A549 (cell line): ENCODE data around the gene DSC1. TPM values are rescaled to one million over a fixed set of nuclear protein-coding genes. Genes with fewer than 3 reads are reported as not detected.

Experiments
- ATAC-seq, 2 experiments: fragments of 200-7000 bp in 1 of 2; fragments of >200 bp in 1 of 2; cut with Nextera tagmentation in 1 of 2; cut with Tn5 transposase in 1 of 2; 3 replicates each; pipeline versions ENCODE4 v1.8.0 to v1.9.1; 2018 to 2020; ENCODE audit warnings: mild to moderate bottlenecking in 1 of 2, moderate library complexity in 1 of 2
- CTCF ChIA-PET: fragments of 300-600 bp; sonication (Branson Sonifier 250); formaldehyde crosslinking; extraction: SDS; loops from one replicate; lab custom pipeline; 2021; ENCODE audit warnings: antibody characterized with exemption, inconsistent platforms; lab: Yijun Ruan, JAX
- POLR2A ChIA-PET: fragments of 350-600 bp; formaldehyde crosslinking; extraction: SDS; loops from one replicate; lab custom pipeline; 2021; ENCODE audit warnings: antibody characterized with exemption, inconsistent platforms; lab: Yijun Ruan, JAX
- DNase-seq, 2 experiments: peaks; one replicate each; pipeline versions ENCODE4 v3.0.0 to v3.0.0-alpha.2; 2011 to 2016; ENCODE audit warnings: low read depth in 1 of 2, low spot score in 1 of 2
- FAIRE-seq: peaks from 2 replicates; lab custom pipeline; 2011; peaks lifted over from hg19 to GRCh38; lab: Jason Lieb, UNC
- H3K27ac ChIP-seq, 2 experiments: fragments of >200 bp; sonication (Bioruptor Twin); formaldehyde crosslinking; 3 replicates each; pipeline ENCODE4 v1.5.1; 2016 to 2017
- H3K4me1 ChIP-seq: fragments of >200 bp; sonication (Bioruptor Twin); formaldehyde crosslinking; 3 replicates; pipeline ENCODE4 v1.6.1; 2016
- H3K4me2 ChIP-seq: fragments of >200 bp; sonication (Bioruptor Twin); formaldehyde crosslinking; 3 replicates; pipeline ENCODE4 v1.6.1; 2016
- H3K4me3 ChIP-seq: fragments of >200 bp; sonication (Bioruptor Twin); formaldehyde crosslinking; 3 replicates; pipeline ENCODE4 v1.5.1; 2016
- H3K9me3 ChIP-seq: fragments of >200 bp; sonication (Bioruptor Twin); formaldehyde crosslinking; 3 replicates; pipeline ENCODE4 v1.6.1; 2016
- ATOH8 ChIP-seq: fragments of 250-450 bp; sonication (Bioruptor Pico); IDR thresholded peaks from 2 replicates; pipeline ENCODE4 v1.5.0; 2020; ENCODE audit warnings: low read depth, mild to moderate bottlenecking, moderate library complexity
- CBX8 ChIP-seq: fragments of 200-600 bp; sonication (generic); IDR thresholded peaks from 2 replicates; pipeline ENCODE4 v1.6.1; 2016
- CEBPB ChIP-seq, 2 experiments: fragments of >200 bp in 1 of 2; sonication (Bioruptor Twin) in 1 of 2; formaldehyde crosslinking in 1 of 2; IDR thresholded peaks; 2 replicates each; pipeline ENCODE4 v1.6.1; 2012 to 2016
- CHD4 ChIP-seq: fragments of 200-600 bp; sonication (generic); IDR thresholded peaks from 2 replicates; pipeline ENCODE4 v1.6.1; 2016; ENCODE audit warnings: antibody characterized with exemption, mild to moderate bottlenecking, borderline replicate concordance
- EHF ChIP-seq: fragments of 250-450 bp; sonication (Bioruptor Pico); IDR thresholded peaks from 2 replicates; pipeline ENCODE4 v1.5.0; 2020; ENCODE audit warnings: mild to moderate bottlenecking
- EHMT2 ChIP-seq: fragments of 200-600 bp; sonication (generic); IDR thresholded peaks from 2 replicates; pipeline ENCODE4 v1.6.1; 2016; ENCODE audit warnings: antibody characterized with exemption, low read depth, mild to moderate bottlenecking, moderate library complexity
- ELK1 ChIP-seq: fragments of 150-350 bp; IDR thresholded peaks from 2 replicates; pipeline ENCODE4 v1.6.1; 2014; ENCODE audit warnings: low read depth, mild to moderate bottlenecking, low read length
- EP300 ChIP-seq, 2 experiments: fragments of >200 bp; sonication (Bioruptor Twin); formaldehyde crosslinking; IDR thresholded peaks; 2 replicates in 1 of 2; 3 replicates in 1 of 2; pipeline ENCODE4 v1.6.1; 2016 to 2017
- HDAC2 ChIP-seq: fragments of 200-600 bp; sonication (generic); IDR thresholded peaks from 2 replicates; pipeline ENCODE4 v1.6.1; 2016
- HEYL ChIP-seq: fragments of 250-450 bp; sonication (Bioruptor Pico); IDR thresholded peaks from 2 replicates; pipeline ENCODE4 v1.8.0; 2021; ENCODE audit warnings: mild to moderate bottlenecking, moderate library complexity
- KDM5A ChIP-seq: fragments of 200-600 bp; sonication (generic); IDR thresholded peaks from 2 replicates; pipeline ENCODE4 v1.6.1; 2016; ENCODE audit warnings: antibody characterized with exemption, mild to moderate bottlenecking
- MAZ ChIP-seq: fragments of 150-350 bp; IDR thresholded peaks from 2 replicates; pipeline ENCODE4 v1.6.1; 2014; ENCODE audit warnings: antibody characterized with exemption, low read depth, low read length, borderline replicate concordance
- NR3C1 ChIP-seq: fragments of >200 bp; sonication (Bioruptor Twin); formaldehyde crosslinking; IDR thresholded peaks from 3 replicates; pipeline ENCODE4 v1.6.1; 2017
- PHF8 ChIP-seq: fragments of 200-600 bp; sonication (generic); IDR thresholded peaks from 2 replicates; pipeline ENCODE4 v1.6.1; 2016; ENCODE audit warnings: low read depth, mild to moderate bottlenecking, antibody characterized with exemption, moderate library complexity, borderline replicate concordance
- RAD21 ChIP-seq, 2 experiments: fragments of >200 bp in 1 of 2; sonication (Bioruptor Twin) in 1 of 2; formaldehyde crosslinking in 1 of 2; IDR thresholded peaks in 1 of 2; conservative IDR thresholded peaks in 1 of 2; 2 replicates in 1 of 2; 3 replicates in 1 of 2; pipeline ENCODE4 v1.6.1; 2012 to 2018; ENCODE audit warnings: inconsistent platforms in 1 of 2
- RCOR1 ChIP-seq: fragments of 150-350 bp; IDR thresholded peaks from 2 replicates; pipeline ENCODE4 v1.6.1; 2014; ENCODE audit warnings: antibody characterized with exemption, low read length, low read depth
- REST ChIP-seq: fragments of 200-600 bp; sonication (generic); IDR thresholded peaks from 2 replicates; pipeline ENCODE4 v1.6.1; 2016; ENCODE audit warnings: antibody characterized with exemption, mild to moderate bottlenecking, moderate library complexity
- RFX5 ChIP-seq: fragments of 450-650 bp; IDR thresholded peaks from 2 replicates; pipeline ENCODE4 v1.7.1; 2014; ENCODE audit warnings: antibody characterized with exemption, mild to moderate bottlenecking, moderate library complexity
- RNF2 ChIP-seq: fragments of 200-600 bp; sonication (generic); IDR thresholded peaks from 2 replicates; pipeline ENCODE4 v1.6.1; 2016; ENCODE audit warnings: low read depth, mild to moderate bottlenecking, antibody characterized with exemption, moderate library complexity, borderline replicate concordance
- TP53 ChIP-seq: fragments of 250-450 bp; sonication (Bioruptor Pico); IDR thresholded peaks from 2 replicates; pipeline ENCODE4 v1.5.0; 2021; ENCODE audit warnings: mild to moderate bottlenecking, moderate library complexity
- USF2 ChIP-seq: fragments of 450-650 bp; IDR thresholded peaks from 2 replicates; pipeline ENCODE4 v1.6.1; 2014; ENCODE audit warnings: antibody characterized with exemption
- ZFP36 ChIP-seq: fragments of 450-650 bp; IDR thresholded peaks from 2 replicates; pipeline ENCODE4 v1.6.1; 2014; ENCODE audit warnings: borderline replicate concordance; ENCODE audit not compliant: partially characterized antibody
- ZSCAN20 ChIP-seq: fragments of 250-450 bp; sonication (Bioruptor Pico); IDR thresholded peaks from 2 replicates; pipeline ENCODE4 v1.8.0; 2022; ENCODE audit warnings: mild to moderate bottlenecking, moderate library complexity
- WGBS: methylation state at CpG from one replicate; pipeline ENCODE4 v1.1.6; 2017; ENCODE audit errors: missing lambda C conversion rate; 5-methylcytosine and 5-hydroxymethylcytosine counted together
- polyA plus RNA-seq, 4 experiments: library from polyadenylated mRNA; depleted of rRNA in 3 of 4; stranded (reverse); fragments of >200 nt; fragmentation: RNase III in 1 of 4; extraction: RNeasy Plus Mini Kit Qiagen cat#74134 plus additional on column Dnase treatment in 1 of 4; gene quantifications; 2 replicates in 3 of 4; 3 replicates in 1 of 4; pipeline ENCODE4 v1.2.3, GENCODE V29; 2011 to 2017

The DSC1 gene
- polyA plus RNA-seq, 2 of the 4 experiments (the other 2 are of a cell fraction), result not detected

- POLR2A ChIA-PET, result no interaction called here
- Histone ChIP-seq H3K9me3 (no peaks in the 10 kb centered on the region), H3K4me3 (no peak overlapping the region), H3K4me1 (no peaks in the 10 kb centered on the region), H3K27ac (no peak overlapping the region)
- FAIRE-seq, result no peak
- TF ChIP-seq USF2 (no peak), EHF (CRISPR knock-in tag) (no peak), EHMT2 (no peak), ATOH8 (CRISPR knock-in tag) (no peak), REST (no peak), PHF8 (no peak)
- TF ChIP-seq, all 56 proteins: peak for 0
- CTCF ChIA-PET, result interaction anchor here (0.7 kb wide), 1 partner anchor 18 kb away, joined by 3 read pairs; no protein-coding TSS in a partner anchor
- DNase-seq, result no peak
- no peak for ATAC-seq
- 69% methylated on average over 3 of the region's 3 CpGs for WGBS
- no peak overlapping the region for H3K4me2 ChIP-seq
Measured at GRCh38 chr18:31097666-31098065, 65.0 kb downstream of the DSC1 start.

GRCh38 chr18:31093880-31094279 is 68.8 kb downstream of the DSC1 start:
- DNase-seq (no peak), FAIRE-seq (no peak), ATAC-seq (no peak)
- WGBS, result 57% methylated on average over 2 of the region's 2 CpGs
- H3K27ac ChIP-seq, result no peak overlapping the region
- no peak overlapping the region for H3K4me3 ChIP-seq
- H3K4me2 ChIP-seq, result no peak overlapping the region
- ChIA-PET POLR2A (no interaction called here), CTCF (no interaction called here)
- H3K4me1 ChIP-seq, result no peaks in the 10 kb centered on the region
- no peaks in the 10 kb centered on the region for H3K9me3 ChIP-seq
- TF ChIP-seq EHF (CRISPR knock-in tag) (no peak), CEBPB (IDR thresholded peaks at IDR 0.05) (no peak), NR3C1 (no peak), HEYL (CRISPR knock-in tag) (no peak), CHD4 (no peak)

- POLR2A ChIA-PET, result no interaction called here
Measured at GRCh38 chr18:31093294-31093693, 69.4 kb downstream of the DSC1 start.

More at GRCh38 chr18:31093294-31093693, 69.4 kb downstream of the DSC1 start:
- ATAC-seq, result no peak
- DNase-seq, result no peak
- CTCF ChIA-PET, result no interaction called here
- FAIRE-seq, result no peak
- no peaks in the 10 kb centered on the region for H3K9me3 ChIP-seq
- H3K27ac ChIP-seq, result no peak overlapping the region
- 52% methylated on average over 3 of the region's 3 CpGs for WGBS
- no peak overlapping the region for H3K4me2 ChIP-seq
- no peak overlapping the region for H3K4me3 ChIP-seq
- H3K4me1 ChIP-seq, result no peaks in the 10 kb centered on the region
- TF ChIP-seq RNF2 (no peak), ELK1 (no peak), HDAC2 (no peak), KDM5A (no peak), MAZ (no peak), RFX5 (no peak), EP300 (IDR thresholded peaks at IDR 0.05) (no peak), EHF (CRISPR knock-in tag) (no peak), RAD21 (conservative IDR thresholded peaks at IDR 0.05 in 1 of 2, IDR thresholded peaks at IDR 0.05 in 1 of 2) (no peak), TP53 (no peak), CHD4 (no peak), CBX8 (no peak), RCOR1 (no peak), ZSCAN20 (CRISPR knock-in tag) (no peak), ZFP36 (no peak)
